HK-2 (cell line): Measurements from ENCODE around the gene PLEKHA8.
A peak's percentile ranks its signal among the peaks of the same experiment; 100 is the strongest.

Source experiments
- DNase-seq: peaks from one replicate; pipeline ENCODE4 v3.0.0-alpha.2; 2018; ENCODE audit not compliant: unreplicated experiment

Gene PLEKHA8

GRCh38 chr7:30112103-30112713 lies 84.0 kb downstream of the PLEKHA8 start:
- DNase-seq: no peak

GRCh38 chr7:30113144-30113543 lies 84.9 kb downstream of the PLEKHA8 start:
- DNase-seq: no peak

GRCh38 chr7:30114536-30115238 lies 86.5 kb downstream of the PLEKHA8 start:
- DNase-seq: no peak

- no peak for DNase-seq
Measured at GRCh38 chr7:30115709-30116297, 87.6 kb downstream of the PLEKHA8 start.

GRCh38 chr7:30116771-30117170 lies 88.6 kb downstream of the PLEKHA8 start:
- DNase-seq: no peak

- no peak for DNase-seq
Measured at GRCh38 chr7:30117896-30118295, 89.7 kb downstream of the PLEKHA8 start.

- DNase-seq: no peak
Measured at GRCh38 chr7:30119890-30120577, 91.8 kb downstream of the PLEKHA8 start.

- no peak for DNase-seq
Measured at GRCh38 chr7:30133736-30134610, 105.8 kb downstream of the PLEKHA8 start.

GRCh38 chr7:30134611-30135300 lies 106.5 kb downstream of the PLEKHA8 start, which contains the start of gene MTURN:
TSS of gene MTURN (plus strand) at chr7:30134986. CDS start at chr7:30135137, 151 bp downstream.
- DNase-seq: peak; percentile 80

GRCh38 chr7:30135301-30136116 lies 107.3 kb downstream of the PLEKHA8 start:
- peak; percentile 61 for DNase-seq

- no peak for DNase-seq
Measured at GRCh38 chr7:30136117-30136731, 108.0 kb downstream of the PLEKHA8 start.

GRCh38 chr7:30136743-30137485 lies 108.7 kb downstream of the PLEKHA8 start:
- DNase-seq: no peak

- no peak for DNase-seq
Measured at GRCh38 chr7:30139836-30140384, 111.7 kb downstream of the PLEKHA8 start.

- DNase-seq: no peak
Measured at GRCh38 chr7:30140456-30140855, 112.2 kb downstream of the PLEKHA8 start.

- no peak for DNase-seq
Measured at GRCh38 chr7:30142710-30143109, 114.5 kb downstream of the PLEKHA8 start.

- no peak for DNase-seq
Measured at GRCh38 chr7:30143748-30144251, 115.6 kb downstream of the PLEKHA8 start.

- no peak for DNase-seq
Measured at GRCh38 chr7:30144657-30145306, 116.6 kb downstream of the PLEKHA8 start.
